Stimulated activated CD4-positive, alpha-beta T cell treated with anti-CD3 and anti-CD28 coated beads, Interleukin-1b, Interleukin-23, amount 100 ng/mL, for 24 hours (primary cell): ENCODE results near the gene MGAT4B.

Source experiments
- DNase-seq, 4 experiments: peaks; one replicate each; pipeline ENCODE4 v3.0.0-alpha.2; 2020; ENCODE audit warnings: low read depth in 4 of 4, low spot score in 1 of 4

MGAT4B gene

GRCh38 chr5:179827680-179828079 lies 21.0 kb upstream of the MGAT4B start:
- DNase-seq, result peak in 1 of 4 experiments; percentile 61

GRCh38 chr5:179825655-179826182 lies 19.1 kb upstream of the MGAT4B start:
- DNase-seq, result no peak

GRCh38 chr5:179824745-179825112 lies 18.1 kb upstream of the MGAT4B start:
- DNase-seq, result no peak

GRCh38 chr5:179823937-179824744 lies 17.5 kb upstream of the MGAT4B start:
- no peak for DNase-seq

- no peak for DNase-seq
Observed at GRCh38 chr5:179822444-179822990, 15.9 kb upstream of the MGAT4B start.

- DNase-seq, result no peak
Observed at GRCh38 chr5:179822059-179822432, 15.4 kb upstream of the MGAT4B start.

GRCh38 chr5:179821298-179822058 lies 14.8 kb upstream of the MGAT4B start:
- peak; percentile 54 to 83 (median 66) for DNase-seq

- peak; percentile 60 to 77 (median 72) for DNase-seq
Observed at GRCh38 chr5:179820483-179821297, 14.0 kb upstream of the MGAT4B start, which contains the start of gene SQSTM1. SQSTM1 (plus strand) TSS chr5:179820905; CDS start chr5:179820937, 32 bp downstream.

- DNase-seq, result no peak
Observed at GRCh38 chr5:179820127-179820482, 13.4 kb upstream of the MGAT4B start.

GRCh38 chr5:179819296-179820126 lies 12.8 kb upstream of the MGAT4B start:
- DNase-seq, result no peak

GRCh38 chr5:179818746-179819295 lies 12.2 kb upstream of the MGAT4B start:
- DNase-seq, result peak; percentile 34 to 67 (median 56)

- no peak for DNase-seq
Observed at GRCh38 chr5:179817890-179818745, 11.5 kb upstream of the MGAT4B start.

GRCh38 chr5:179817470-179817840 lies 10.8 kb upstream of the MGAT4B start:
- no peak for DNase-seq

GRCh38 chr5:179816796-179817469 lies 10.3 kb upstream of the MGAT4B start:
- no peak for DNase-seq

- DNase-seq, result no peak
Observed at GRCh38 chr5:179816401-179816795, 9.7 kb upstream of the MGAT4B start.

GRCh38 chr5:179815491-179816249 lies 9.0 kb upstream of the MGAT4B start:
- no peak for DNase-seq

- no peak for DNase-seq
Observed at GRCh38 chr5:179814090-179814489, 7.4 kb upstream of the MGAT4B start.
